Fibroblast of lung (primary cell): Measurements from ENCODE around the gene LRRC42.

Source experiments
- EZH2 ChIP-seq: IDR thresholded peaks from 2 replicates; pipeline ENCODE4 v1.5.1; 2012; ENCODE audit warnings: low read length, control low read depth, mild to moderate bottlenecking; ENCODE audit errors: missing control alignments
- TF ChIP-seq, protein P1 (sequence below), 2 donors: IDR thresholded peaks in 1 of 2; conservative IDR thresholded peaks in 1 of 2; 1 replicate in 1 of 2; 2 replicates in 1 of 2; pipeline ENCODE4 v1.5.1; 2011 to 2012; ENCODE audit warnings: low read length in 2 of 2, control low read depth in 1 of 2, inconsistent platforms in 1 of 2, low read depth in 1 of 2, mild to moderate bottlenecking in 1 of 2

DNA sequence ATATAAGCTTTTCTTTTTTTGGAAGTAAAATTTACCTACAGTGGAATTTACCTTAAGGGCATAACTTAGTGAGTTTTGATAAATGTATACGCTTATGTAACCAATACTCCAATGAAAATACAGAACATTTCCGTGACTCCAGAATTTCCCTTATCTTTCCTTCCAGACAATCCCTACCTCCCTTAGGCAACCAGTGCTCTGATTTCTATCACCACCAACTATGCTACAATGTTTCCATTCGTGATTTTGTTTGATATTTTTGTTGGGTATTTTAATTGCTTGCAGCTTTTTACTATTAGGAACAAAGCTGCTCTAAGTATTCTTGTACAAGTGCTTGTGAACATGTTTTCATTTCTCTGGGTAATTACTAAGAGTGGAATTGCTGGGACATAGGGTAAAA lies 15.2 kb upstream of the LRRC42 start:
- TF ChIP-seq, protein P1, sequence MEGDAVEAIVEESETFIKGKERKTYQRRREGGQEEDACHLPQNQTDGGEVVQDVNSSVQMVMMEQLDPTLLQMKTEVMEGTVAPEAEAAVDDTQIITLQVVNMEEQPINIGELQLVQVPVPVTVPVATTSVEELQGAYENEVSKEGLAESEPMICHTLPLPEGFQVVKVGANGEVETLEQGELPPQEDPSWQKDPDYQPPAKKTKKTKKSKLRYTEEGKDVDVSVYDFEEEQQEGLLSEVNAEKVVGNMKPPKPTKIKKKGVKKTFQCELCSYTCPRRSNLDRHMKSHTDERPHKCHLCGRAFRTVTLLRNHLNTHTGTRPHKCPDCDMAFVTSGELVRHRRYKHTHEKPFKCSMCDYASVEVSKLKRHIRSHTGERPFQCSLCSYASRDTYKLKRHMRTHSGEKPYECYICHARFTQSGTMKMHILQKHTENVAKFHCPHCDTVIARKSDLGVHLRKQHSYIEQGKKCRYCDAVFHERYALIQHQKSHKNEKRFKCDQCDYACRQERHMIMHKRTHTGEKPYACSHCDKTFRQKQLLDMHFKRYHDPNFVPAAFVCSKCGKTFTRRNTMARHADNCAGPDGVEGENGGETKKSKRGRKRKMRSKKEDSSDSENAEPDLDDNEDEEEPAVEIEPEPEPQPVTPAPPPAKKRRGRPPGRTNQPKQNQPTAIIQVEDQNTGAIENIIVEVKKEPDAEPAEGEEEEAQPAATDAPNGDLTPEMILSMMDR (conservative IDR thresholded peaks at IDR 0.05 in 1 of 2, IDR thresholded peaks at IDR 0.05 in 1 of 2; ENCODE audit: low read depth in 1 of 2, low read length in 2 of 2), result no peak
- no peak for TF ChIP-seq EZH2
